Liver (tissue), 3 donors: ENCODE measurements around the gene FAM13C.

ENCODE experiments used
- GABPA ChIP-seq, 2 donors: IDR thresholded peaks in 1 of 2; conservative IDR thresholded peaks in 1 of 2; 2 replicates each; pipeline ENCODE4 v1.6.1; 2016; ENCODE audit warnings: antibody characterized with exemption in 2 of 2, mild to moderate bottlenecking in 1 of 2, moderate library complexity in 1 of 2
- TAF1 ChIP-seq: conservative IDR thresholded peaks from 2 replicates; pipeline ENCODE4 v1.6.1; 2016; ENCODE audit warnings: antibody characterized with exemption, mild to moderate bottlenecking
- TF ChIP-seq, protein P1 (sequence below): fragments of 150-350 bp; IDR thresholded peaks from 2 replicates; pipeline ENCODE4 v1.5.1; 2017; ENCODE audit warnings: improper control_type of control experiment, low read depth, low read length; ENCODE audit not compliant: missing input control
- donor health status: healthy.
- donor health status: healthy.

DNA sequence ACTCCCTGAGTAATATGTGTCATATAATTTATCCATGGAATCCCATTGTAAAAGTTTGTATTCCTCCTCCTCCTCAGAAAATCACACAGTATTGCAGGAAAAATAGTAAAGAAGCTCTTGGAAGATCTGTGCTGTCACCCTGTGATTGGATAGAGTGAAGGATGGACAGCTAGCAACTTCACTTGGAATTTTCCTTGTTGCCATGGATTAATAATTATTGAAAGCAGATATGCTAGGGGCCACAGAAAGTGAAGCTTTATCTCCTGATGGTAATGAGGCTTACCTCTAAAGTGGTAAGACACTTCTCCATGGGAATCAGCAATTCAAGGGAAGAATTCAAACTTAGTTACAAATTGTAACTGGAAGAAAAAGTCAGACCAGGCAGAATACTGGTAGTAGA is 137.1 kb downstream of the FAM13C start:
- no peak for TF ChIP-seq GABPA (IDR thresholded peaks at IDR 0.05 in 1 of 2, conservative IDR thresholded peaks at IDR 0.05 in 1 of 2)
- TF ChIP-seq, protein P1, sequence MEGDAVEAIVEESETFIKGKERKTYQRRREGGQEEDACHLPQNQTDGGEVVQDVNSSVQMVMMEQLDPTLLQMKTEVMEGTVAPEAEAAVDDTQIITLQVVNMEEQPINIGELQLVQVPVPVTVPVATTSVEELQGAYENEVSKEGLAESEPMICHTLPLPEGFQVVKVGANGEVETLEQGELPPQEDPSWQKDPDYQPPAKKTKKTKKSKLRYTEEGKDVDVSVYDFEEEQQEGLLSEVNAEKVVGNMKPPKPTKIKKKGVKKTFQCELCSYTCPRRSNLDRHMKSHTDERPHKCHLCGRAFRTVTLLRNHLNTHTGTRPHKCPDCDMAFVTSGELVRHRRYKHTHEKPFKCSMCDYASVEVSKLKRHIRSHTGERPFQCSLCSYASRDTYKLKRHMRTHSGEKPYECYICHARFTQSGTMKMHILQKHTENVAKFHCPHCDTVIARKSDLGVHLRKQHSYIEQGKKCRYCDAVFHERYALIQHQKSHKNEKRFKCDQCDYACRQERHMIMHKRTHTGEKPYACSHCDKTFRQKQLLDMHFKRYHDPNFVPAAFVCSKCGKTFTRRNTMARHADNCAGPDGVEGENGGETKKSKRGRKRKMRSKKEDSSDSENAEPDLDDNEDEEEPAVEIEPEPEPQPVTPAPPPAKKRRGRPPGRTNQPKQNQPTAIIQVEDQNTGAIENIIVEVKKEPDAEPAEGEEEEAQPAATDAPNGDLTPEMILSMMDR = no peak
- no peak for TF ChIP-seq TAF1
